Hindlimb muscle (tissue), 1 donor: Measurements from ENCODE around the gene KCNMB2. TPM values are rescaled to one million over a fixed set of nuclear protein-coding genes. Genes with fewer than 3 reads are reported as not detected.
"Not testable (repeated sequence)": the region's sequence is repeated elsewhere in the genome, so short reads cannot be mapped to it uniquely, and the experiment has no call there.

Source experiments
- DNase-seq: peaks from one replicate; pipeline ENCODE4 v3.0.0-alpha.2; 2013
- polyA plus RNA-seq: library from polyadenylated mRNA; unstranded; fragments of 120-200 nt; gene quantifications from one replicate; pipeline ENCODE4 v1.2.1, GENCODE V29; 2013; ENCODE audit not compliant: insufficient read length

The KCNMB2 gene
- polyA plus RNA-seq, 1 donor = 9.0 TPM

DNA sequence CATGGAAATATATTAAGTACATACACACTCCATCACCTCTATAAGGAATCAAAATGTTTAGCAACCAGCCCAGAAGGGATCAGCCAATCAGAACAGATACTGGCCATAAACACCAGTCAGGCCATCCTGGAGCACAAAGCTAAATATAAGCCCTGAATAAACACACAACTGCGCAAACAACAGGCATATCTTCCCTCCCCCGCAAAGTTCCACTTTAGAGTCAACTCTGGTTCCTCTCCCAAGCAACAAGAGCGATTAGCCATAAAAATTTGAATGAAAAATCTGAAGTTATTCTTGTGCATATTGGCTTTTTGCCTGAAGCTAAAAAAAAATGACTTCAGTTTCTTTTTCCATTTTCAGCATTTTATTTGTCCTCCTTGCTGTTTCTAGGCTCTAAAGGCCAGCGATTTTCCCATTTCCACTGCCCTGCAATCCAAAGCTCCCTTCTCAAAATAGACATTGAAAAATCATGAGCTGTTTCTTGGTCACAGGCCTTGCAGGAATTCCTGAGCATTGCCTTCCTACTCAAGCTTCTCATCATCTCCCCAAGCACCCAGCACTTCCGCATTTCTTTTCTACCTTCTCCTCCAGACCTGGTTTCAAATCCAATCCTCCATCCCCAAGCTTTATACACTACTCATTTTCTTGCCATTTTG, 287.5 kb downstream of the KCNMB2 start:
- DNase-seq = peak; percentile 37

DNA sequence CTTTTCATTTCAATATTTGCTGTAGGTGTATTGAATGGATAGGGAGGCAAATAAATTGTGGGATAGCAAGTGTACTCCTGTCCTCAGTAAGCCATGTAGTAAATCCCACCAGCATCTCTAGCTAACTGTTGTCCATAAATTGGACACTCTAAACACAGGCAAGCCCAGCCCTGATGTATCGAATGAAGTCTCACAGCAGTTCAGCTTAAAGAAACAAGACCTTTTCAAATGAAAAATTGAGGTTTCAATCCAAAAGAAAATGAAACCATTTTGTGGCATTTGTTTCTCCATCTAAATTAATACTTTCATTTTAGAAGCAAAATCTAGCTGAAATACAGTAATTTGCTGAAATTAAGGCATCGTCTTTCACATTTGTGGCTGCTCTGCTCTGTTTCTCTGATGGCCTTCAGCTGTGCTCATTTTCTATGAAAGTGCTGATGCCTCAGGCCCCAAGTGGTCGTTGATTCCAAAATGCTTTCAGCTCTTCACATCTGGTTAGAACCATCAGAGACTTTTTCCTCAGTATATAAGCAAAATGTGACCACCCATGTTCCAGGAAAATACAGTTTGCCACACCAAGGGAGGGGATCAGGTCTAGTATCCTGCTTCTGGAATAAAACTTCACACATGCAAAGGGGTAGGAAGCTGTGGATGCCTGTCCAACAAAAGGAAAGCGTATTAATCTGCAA, 290.3 kb downstream of the KCNMB2 start:
- DNase-seq = peak; percentile 29

DNA sequence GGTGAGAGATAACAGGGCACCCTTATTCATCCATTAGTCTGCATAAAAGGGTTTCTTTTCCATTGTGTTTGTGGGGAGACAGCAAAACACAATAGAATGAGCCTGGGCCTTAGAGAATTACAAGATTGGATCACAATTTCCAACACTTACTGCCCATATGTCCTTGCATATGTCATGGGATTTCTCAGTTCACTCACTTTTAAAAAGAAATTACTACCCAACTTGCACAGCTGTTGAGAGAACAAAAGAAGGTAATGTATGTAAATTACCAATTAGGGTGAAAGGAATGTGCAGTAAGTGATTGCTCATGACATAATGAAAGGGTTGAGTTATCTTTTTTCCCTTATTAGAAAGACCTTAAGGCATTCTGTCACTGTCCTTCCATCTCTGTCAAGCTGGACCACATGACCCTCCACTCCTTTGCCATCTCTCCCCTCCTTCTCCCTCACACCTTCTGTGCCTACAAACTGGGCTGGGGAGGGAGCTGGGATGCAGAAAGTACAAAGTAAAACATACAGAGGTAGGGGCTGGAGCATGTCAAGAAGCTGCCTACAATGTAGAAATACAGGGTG, 291.1 kb downstream of the KCNMB2 start:
- DNase-seq = no peak

DNA sequence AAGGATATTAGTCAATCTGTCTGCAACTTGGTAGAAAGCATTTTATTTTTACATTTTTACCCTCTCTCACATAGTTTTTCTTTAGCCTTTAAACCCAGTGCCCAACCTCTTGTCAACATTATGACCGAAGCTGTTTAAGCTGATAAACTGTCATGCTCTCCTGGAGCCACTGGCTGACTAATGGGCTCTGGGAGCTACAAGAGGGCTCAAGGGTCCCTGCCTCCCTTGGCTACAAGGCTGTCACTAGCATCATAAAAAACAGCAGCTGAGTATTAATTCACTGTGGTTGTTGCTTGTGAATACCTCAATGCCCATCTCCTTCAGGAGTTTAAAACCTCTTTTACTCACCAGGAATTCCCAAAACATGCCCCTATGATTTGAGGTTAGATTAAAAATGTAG, 297.5 kb downstream of the KCNMB2 start:
- no peak for DNase-seq

DNA sequence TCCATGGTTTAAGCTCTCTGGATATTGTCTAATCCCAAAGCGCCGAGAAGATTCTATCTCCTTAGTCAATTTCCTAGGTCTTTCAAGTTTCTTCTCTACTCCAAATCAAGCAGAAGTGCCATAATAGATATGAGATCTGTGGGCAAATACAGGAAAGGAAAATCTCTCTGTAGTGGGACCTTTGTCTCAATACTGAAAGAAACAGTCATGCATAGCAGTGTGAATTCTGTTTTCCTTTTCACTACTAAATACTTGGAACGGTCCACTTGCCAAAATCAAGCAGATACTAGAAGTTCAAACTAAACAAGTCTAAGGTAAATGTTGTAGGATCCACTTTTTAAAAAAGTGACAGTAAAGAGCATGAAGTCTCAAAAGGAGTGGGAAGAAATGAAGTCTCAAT, 298.8 kb downstream of the KCNMB2 start:
- no peak for DNase-seq

DNA sequence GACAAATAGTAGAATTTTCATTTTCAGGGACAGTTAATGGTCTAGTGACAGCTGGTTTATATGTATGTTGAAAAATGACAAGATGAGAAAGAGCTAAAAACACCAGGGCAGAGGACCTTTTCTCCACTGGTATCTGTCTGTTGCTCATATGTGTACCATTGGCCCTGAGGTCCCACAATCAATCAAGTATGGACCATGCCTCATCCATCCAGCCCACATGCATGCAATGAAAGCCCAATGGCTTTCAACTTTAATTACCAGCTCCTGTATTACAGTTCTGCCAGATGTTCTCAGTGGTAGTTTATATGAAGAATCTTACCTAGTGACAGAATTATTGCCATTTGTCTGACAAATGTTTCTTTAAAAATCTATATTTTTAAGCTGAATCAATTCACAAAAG, 301.3 kb downstream of the KCNMB2 start:
- no peak for DNase-seq

DNA sequence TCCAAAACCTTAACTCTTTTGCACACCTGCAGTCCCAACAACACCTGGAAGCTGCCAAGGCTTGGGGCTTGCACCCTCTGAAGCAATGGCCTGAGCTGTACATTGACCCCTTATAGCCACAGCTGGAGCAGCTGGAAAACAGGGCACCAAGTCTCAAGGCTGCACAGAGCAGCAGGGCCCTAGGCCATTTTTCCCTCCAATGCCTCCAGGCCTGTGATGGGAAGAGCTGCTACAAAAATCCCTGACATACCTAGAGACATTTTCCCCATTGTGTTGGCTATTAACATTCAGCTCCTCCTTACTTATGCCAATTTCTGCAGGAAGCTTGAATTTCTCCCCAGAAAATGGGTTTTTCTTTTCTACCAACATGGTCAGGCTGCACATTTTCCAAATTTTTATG, 304.4 kb downstream of the KCNMB2 start:
- DNase-seq = no peak

DNA sequence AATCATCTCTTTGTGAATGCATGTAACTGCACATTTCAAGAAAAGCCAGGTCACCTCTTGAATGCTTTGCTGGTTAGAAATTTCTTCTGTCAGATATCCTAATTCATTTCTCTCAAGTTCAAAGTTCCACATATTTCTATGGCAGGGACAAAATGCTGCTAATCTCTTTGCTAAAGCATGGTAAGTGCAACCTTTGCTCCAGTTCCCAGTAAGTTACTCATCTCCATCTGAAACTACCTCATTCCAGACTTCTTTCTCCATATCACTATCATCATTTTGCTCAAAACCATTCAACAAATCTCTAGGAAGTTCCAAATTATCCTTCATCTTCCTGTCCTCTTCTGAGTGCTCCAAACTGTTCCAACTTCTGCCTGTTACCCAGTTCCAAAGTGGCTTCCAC, 304.8 kb downstream of the KCNMB2 start:
- no peak for DNase-seq

DNA sequence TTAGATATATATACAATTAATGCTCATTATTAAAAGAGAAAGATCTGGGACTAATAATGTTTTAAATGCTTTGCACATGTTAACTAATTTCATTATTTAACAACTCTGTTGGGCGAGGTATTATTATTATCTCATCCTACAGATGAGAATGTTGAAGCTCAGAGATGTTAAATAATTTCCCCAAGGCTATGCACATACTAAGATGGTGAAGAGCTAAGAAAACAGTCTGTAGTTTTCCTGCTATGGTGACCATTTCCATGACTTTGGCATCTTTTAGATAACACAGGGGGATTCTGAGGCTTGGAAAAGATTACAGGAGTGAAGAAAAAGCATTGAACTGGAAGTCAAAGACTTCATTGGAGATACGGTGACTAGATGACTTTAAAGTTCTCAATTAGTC, 308.7 kb downstream of the KCNMB2 start:
- no peak for DNase-seq

DNA sequence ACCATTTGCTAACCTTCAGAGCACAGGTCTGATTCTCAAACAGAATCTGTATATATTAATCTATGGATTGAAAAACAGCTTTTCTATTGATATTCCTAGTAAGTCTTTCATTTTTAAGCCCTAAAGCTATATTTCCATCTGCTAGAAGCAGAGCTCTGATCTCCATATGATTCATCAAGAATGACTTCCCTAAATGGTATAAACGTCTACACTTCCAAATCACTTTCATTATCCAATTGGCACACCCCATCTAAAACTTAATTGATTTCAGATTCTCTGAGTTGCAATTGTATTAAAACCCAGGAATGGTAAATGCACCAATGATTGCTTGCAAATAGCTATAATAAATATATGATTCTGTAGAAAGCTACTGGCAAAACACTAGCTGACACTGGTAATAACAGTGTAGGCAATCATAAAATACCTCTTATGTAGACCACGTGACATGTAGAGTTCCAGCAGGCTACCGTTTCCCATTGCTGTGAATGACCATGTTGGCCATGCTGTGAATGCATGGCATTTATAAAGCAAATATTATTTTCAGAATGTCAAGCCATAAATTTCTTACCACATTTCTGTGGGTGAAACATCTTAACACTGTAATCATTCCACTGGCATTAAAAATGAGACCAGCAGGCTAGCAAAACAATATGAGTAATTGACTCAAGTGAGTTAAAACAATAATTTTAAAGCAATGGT, 309.3 kb downstream of the KCNMB2 start:
- DNase-seq = no peak

DNA sequence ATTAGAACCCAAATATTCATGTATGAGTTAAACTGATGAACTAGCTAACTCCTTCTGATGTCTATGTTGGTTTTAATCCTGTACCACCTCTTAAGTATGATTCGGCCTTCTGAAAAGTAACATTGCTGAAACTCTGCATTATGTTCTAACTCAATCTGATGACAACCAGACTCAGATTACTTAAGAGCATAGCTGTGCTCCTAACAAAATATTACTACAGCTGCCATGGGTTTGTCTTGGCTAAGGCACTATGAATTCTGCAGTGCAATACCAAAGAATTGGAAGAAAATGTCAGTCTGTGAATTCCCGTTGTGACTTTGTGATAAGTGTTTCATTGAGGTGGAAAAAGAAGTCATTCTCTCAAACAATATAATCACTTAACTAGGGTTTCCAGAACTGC, 311.0 kb downstream of the KCNMB2 start:
- DNase-seq = no peak

DNA sequence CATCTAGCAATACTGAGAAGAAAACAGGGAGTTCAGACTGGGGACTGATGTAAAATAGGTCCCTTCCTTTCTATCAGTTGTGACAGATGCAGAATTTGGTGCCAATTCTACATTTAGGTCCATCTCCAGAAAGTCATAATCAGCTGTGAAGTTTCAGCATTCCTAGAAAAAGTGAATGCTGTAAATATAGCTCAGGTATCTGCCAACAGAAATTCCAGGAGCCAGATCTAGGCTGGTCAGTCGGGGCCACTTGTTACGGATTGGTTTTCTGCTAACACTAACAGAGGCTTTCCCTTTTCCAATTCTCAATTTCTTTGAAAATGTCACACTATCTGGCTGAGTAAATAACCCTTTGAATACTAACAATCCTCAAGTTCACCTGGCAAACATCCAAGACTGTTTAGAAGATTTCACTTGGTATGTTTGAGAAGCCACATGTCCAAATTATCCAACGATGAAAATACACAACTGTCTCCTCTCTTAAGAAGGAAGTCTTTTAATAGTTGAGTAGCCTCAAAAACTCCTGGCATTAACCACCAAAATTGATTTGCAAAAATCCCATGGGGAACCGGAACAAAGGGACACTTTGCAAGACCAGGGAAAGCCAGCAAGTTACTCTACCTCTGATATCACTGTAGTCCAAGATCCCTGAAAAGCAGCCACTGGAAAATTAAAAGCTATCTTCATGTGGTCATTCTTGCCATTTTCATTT, 313.1 kb downstream of the KCNMB2 start:
- DNase-seq = no peak

DNA sequence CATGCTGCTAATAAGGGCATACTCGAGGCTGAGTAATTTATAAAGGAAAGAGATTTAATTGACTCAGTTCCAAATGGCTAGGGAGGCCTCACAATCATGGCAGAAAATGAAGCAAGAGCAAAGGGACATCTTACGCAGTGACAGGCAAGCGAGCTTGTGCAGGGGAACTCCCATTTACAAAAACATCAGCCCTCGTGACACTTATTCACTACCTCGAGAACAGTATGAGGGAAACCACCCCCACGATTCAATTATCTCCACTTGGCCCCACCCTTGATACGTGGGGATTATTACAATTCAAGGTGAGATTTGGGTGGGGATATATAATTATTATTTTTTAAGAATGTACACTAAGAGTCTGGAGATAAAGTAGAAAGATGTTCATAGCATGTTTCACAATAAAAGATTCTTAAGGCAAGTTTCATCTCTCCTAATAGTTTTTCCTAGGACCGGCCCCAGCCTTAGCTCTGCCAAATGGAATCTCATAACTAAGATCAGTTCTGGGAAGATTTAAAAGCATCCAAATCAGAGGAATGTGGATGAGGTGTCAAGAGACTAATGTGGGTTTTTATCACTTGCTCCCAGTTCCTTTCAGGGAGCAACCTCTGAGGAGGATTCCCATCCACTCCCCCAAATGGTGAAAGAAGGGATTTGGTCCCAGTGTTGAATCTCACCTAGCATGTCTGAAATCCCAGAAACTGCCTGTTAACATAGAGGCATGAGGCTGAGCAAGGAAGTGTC, 314.4 kb downstream of the KCNMB2 start:
- no peak for DNase-seq

DNA sequence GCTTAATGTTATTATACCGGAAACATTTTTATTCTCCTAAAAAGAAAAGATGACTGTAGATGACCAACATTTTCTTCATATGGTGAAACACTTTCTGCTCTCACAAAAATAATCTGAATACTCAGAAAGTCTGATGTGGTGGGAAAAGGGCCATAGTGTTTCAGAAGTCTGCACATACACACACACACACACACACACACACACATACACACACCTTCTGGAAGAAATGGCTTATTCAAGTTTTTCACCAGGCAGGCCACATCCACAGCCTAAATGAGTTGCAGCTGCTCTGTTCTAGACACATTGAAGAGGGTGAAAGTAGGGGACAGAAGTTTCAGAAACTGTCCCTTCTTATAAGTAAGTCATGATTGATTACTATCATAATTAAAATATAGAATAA, 315.3 kb downstream of the KCNMB2 start:
- no peak for DNase-seq

DNA sequence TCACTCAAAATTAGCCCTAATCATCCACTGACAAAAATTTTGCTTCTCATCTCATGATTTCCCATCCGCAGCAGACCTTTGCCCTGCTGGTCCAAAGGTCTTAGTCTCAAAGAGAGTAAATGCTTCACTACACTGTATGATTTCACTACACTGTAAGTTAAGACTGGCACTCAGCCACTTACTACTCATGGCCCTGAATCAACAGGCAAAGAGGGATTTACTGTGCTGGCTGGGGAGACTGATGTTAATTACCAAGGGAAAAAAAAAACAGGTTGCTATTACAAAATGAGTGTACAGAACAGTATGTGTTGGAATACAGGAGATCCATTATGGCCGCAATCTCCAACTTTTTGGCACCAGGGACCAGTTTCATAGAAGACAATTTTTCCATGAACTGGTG, 320.6 kb downstream of the KCNMB2 start:
- DNase-seq = no peak

DNA sequence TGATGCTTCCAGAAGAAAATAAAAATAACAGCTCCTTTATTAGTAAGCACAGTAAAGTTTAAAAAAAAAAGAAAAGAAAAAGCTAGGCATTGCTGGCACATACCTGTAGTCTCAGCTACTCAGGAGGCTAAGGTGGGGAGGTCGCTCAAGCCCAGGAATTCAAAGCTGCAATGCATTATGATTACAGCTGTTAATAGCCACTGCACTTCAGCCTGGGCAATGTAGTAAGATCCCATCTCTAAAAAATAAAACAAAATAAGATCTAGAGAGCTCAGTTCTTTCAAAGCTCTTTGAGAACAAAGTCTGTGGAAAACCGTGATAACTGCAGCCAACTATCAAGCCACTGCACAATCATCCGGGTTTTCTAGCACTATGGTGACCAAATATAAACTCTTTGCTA, 323.1 kb downstream of the KCNMB2 start:
- DNase-seq = no peak

DNA sequence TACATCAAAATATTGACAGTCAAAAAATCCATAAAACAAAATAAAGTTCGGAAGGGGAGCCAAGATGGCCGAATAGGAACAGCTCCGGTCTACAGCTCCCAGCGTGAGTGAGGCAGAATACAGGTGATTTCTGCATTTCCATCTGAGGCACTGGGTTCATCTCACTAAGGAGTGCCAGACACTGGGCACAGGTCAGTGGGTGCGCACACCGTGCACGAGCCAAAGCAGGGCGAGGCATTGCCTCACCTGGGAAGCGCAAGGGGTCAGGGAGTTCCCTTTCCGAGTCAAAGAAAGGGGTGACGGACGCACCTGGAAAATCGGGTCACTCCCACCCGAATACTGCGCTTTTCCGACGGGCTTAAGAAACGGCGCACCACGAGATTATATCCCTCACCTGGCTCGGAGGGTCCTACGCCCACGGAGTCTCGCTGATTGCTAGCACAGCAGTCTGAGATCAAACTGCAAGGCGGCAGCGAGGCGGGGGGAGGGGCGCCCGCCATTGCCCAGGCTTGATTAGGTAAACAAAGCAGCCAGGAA, 323.7 kb downstream of the KCNMB2 start:
- DNase-seq = not testable (repeated sequence)

DNA sequence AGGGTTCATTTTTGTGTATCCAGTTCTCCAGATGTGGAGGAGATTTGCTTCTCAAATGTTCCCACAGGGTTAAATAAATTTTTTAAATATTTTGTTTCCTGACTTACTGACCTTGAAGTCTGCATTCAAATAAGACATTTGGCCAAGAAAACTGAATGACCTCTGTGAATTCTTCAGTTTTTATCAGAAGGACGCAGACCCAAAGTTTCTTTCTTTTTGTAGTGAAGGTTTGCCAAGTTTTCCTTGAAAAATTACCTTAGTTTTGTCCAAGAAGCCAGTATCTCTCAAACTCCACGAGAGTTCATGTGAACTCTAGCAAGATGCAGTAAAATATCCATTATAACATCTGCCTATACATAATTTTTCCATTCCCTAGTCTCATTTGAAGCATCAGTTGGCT, 332.4 kb downstream of the KCNMB2 start:
- DNase-seq = no peak

DNA sequence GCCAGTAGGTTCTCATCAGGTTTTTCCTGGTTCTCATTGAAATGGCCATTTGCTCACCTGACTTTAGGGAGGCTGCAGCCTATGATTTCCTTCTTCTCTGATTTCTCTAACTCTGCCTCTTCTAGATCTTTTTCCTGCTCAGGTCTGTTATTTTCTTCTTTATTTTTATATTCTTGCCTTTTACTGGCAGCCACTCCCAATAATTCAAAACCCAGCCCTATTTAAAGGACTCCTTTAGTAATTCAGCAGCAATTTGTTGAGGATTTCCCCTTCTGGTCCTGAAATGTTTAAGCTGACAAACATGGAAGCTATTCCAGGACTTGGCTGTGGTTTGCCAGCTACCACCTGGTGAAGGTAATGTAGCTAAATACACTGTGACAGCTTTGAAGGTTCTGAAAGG, 333.8 kb downstream of the KCNMB2 start:
- no peak for DNase-seq

DNA sequence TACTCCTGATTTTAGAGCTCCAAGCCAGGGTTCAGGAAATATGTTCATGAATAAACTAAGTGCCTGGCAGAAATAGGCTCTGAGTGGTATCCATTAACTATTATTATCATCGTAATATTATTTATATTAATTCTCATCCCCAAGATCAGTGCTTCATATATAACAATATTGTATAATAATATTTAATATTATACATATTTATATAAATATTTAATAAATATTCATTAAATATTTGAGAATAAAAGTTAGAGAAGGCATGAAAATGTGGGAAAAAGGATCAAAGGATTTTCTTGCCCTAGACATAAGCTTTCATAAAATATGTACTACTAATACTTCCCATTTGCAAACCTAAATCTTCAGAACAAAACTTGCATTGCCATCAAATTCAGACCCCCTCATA, 338.9 kb downstream of the KCNMB2 start:
- DNase-seq = no peak

DNA sequence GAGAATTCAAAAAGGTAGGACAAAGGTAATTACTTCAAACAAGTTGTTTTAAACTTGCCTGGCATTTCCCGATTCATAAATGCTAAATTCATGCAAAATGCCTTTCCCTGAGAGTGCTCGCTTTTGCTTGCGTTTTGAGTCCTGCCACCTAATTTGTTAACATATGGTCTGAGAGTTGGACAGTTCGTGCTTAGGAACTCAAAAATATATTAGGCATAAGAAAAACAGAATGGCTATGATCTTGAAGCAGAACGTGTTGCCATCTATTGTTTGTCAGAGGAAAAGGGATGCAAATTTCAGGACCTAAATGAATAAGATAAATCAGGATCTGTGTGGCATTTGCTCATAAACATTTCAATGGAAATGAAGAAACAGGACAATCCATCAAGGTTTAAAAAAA, 339.6 kb downstream of the KCNMB2 start:
- no peak for DNase-seq

DNA sequence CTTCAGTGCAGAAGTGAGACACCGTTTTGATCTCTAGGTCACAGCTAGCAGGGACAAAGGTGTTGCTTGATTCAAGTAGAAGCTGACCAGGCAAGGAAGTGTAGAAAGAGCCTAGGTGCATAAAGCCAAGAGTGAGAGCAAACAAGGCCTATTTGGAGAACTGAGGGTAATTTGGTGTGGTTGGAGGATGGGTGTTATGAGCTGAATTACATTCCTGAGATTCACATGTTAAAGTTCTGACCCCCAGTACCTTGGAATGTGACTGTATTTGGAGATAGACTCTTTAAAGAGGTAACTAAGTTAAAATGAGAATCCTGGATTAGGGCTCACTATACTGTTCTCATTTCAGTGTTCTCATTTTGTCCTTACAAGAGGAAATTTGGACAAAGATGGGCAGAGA, 344.0 kb downstream of the KCNMB2 start:
- DNase-seq = no peak
